Rectal smooth muscle tissue (tissue), 1 donor: ENCODE data around the gene COL9A3.
A peak's percentile ranks its signal among the peaks of the same experiment; 100 is the strongest.

Experiments used
- H3K27ac ChIP-seq: one replicate; pipeline ENCODE4 v1.7.0; 2013; ENCODE audit warnings: low read depth, low read length, inconsistent platforms
- H3K27me3 ChIP-seq: one replicate; pipeline ENCODE4 v1.7.0; 2013; ENCODE audit warnings: low read length; ENCODE audit not compliant: control insufficient read depth, insufficient read depth
- H3K36me3 ChIP-seq: one replicate; pipeline ENCODE4 v1.7.0; 2013; ENCODE audit warnings: low read length; ENCODE audit not compliant: control insufficient read depth, insufficient read depth
- H3K4me1 ChIP-seq: one replicate; pipeline ENCODE4 v1.7.0; 2013; ENCODE audit warnings: low read length; ENCODE audit not compliant: control insufficient read depth, insufficient read depth
- H3K4me3 ChIP-seq: one replicate; pipeline ENCODE4 v1.7.0; 2013; ENCODE audit warnings: low read length
- H3K9ac ChIP-seq: one replicate; pipeline ENCODE4 v1.7.0; 2013; ENCODE audit warnings: low read length

The COL9A3 gene

GRCh38 chr20:62811320-62811719 lies 5.5 kb upstream of the COL9A3 start:
- H3K9ac ChIP-seq = no peak overlapping the region
- H3K4me3 ChIP-seq = no peak overlapping the region
- no peak overlapping the region for H3K27ac ChIP-seq
- peaks cover 33% of the 10 kb centered on the region for H3K36me3 ChIP-seq
- peaks cover 8% of the 10 kb centered on the region for H3K27me3 ChIP-seq
- no peaks in the 10 kb centered on the region for H3K4me1 ChIP-seq

GRCh38 chr20:62811720-62812119 lies 5.1 kb upstream of the COL9A3 start:
- H3K36me3 ChIP-seq = peaks cover 33% of the 10 kb centered on the region
- peaks cover 10% of the 10 kb centered on the region for H3K27me3 ChIP-seq

GRCh38 chr20:62812181-62812906 lies 4.5 kb upstream of the COL9A3 start:
- peaks cover 10% of the 10 kb centered on the region for H3K27me3 ChIP-seq
- no peaks in the 10 kb centered on the region for H3K4me1 ChIP-seq
- H3K27ac ChIP-seq = no peak overlapping the region
- no peak overlapping the region for H3K4me3 ChIP-seq
- H3K9ac ChIP-seq = no peak overlapping the region
- peaks cover 33% of the 10 kb centered on the region for H3K36me3 ChIP-seq

More at GRCh38 chr20:62811720-62812119, 5.1 kb upstream of the COL9A3 start:
- Histone ChIP-seq H3K27ac (no peak overlapping the region), H3K4me3 (no peak overlapping the region), H3K9ac (no peak overlapping the region), H3K4me1 (no peaks in the 10 kb centered on the region)

GRCh38 chr20:62812907-62813200 lies 4.0 kb upstream of the COL9A3 start:
- Histone ChIP-seq H3K9ac (no peak overlapping the region), H3K27ac (no peak overlapping the region), H3K4me1 (no peaks in the 10 kb centered on the region), H3K4me3 (no peak overlapping the region), H3K36me3 (peaks cover 29% of the 10 kb centered on the region), H3K27me3 (peaks cover 13% of the 10 kb centered on the region)

- H3K36me3 ChIP-seq = peaks cover 24% of the 10 kb centered on the region
- H3K4me3 ChIP-seq = no peak overlapping the region
Observed at GRCh38 chr20:62813588-62813987, 3.3 kb upstream of the COL9A3 start.

GRCh38 chr20:62814060-62814708 lies 2.7 kb upstream of the COL9A3 start:
- Histone ChIP-seq H3K27me3 (peaks cover 25% of the 10 kb centered on the region), H3K27ac (no peak overlapping the region), H3K4me3 (no peak overlapping the region), H3K36me3 (peaks cover 21% of the 10 kb centered on the region), H3K9ac (no peak overlapping the region), H3K4me1 (no peaks in the 10 kb centered on the region)

More at GRCh38 chr20:62813588-62813987, 3.3 kb upstream of the COL9A3 start:
- peaks cover 20% of the 10 kb centered on the region for H3K27me3 ChIP-seq
- no peaks in the 10 kb centered on the region for H3K4me1 ChIP-seq
- H3K9ac ChIP-seq = no peak overlapping the region
- H3K27ac ChIP-seq = no peak overlapping the region

- Histone ChIP-seq H3K36me3 (peaks cover 16% of the 10 kb centered on the region), H3K9ac (no peak overlapping the region), H3K27ac (no peak overlapping the region), H3K4me3 (no peak overlapping the region), H3K27me3 (peaks cover 27% of the 10 kb centered on the region), H3K4me1 (no peaks in the 10 kb centered on the region)
Observed at GRCh38 chr20:62814709-62815065, 2.2 kb upstream of the COL9A3 start.

- Histone ChIP-seq H3K27ac (no peak overlapping the region), H3K4me1 (no peaks in the 10 kb centered on the region), H3K27me3 (peaks cover 27% of the 10 kb centered on the region), H3K4me3 (no peak overlapping the region), H3K9ac (no peak overlapping the region), H3K36me3 (peaks cover 10% of the 10 kb centered on the region)
Observed at GRCh38 chr20:62815066-62815991, 1.5 kb upstream of the COL9A3 start.

- H3K27me3 ChIP-seq = peaks cover 27% of the 10 kb centered on the region
- H3K4me1 ChIP-seq = no peaks in the 10 kb centered on the region
- H3K27ac ChIP-seq = no peak overlapping the region
- no peak overlapping the region for H3K9ac ChIP-seq
- no peak overlapping the region for H3K4me3 ChIP-seq
- H3K36me3 ChIP-seq = peaks cover 4% of the 10 kb centered on the region
Observed at GRCh38 chr20:62816031-62816883, 593 bp upstream of the COL9A3 start.

GRCh38 chr20:62817975-62818591 lies 1.2 kb downstream of the COL9A3 start:
- Histone ChIP-seq H3K27me3 (peaks cover 27% of the 10 kb centered on the region), H3K36me3 (no peaks in the 10 kb centered on the region), H3K4me3 (no peak overlapping the region), H3K4me1 (no peaks in the 10 kb centered on the region), H3K9ac (no peak overlapping the region), H3K27ac (peak overlapping the region; percentile 22)

- Histone ChIP-seq H3K27me3 (peaks cover 27% of the 10 kb centered on the region), H3K36me3 (no peaks in the 10 kb centered on the region), H3K4me1 (no peaks in the 10 kb centered on the region), H3K27ac (no peak overlapping the region), H3K9ac (no peak overlapping the region), H3K4me3 (no peak overlapping the region)
Observed at GRCh38 chr20:62818592-62819493, 2.0 kb downstream of the COL9A3 start.
